Naive B cell (primary cell): Measurements from ENCODE around the gene CRYBB1. TPM values are rescaled to one million over a fixed set of nuclear protein-coding genes. Genes with fewer than 3 reads are reported as not detected.

ENCODE experiments used
- ATAC-seq, 2 donors: fragments of 150-1000 bp; cut with Tn5 transposase; 2 replicates each; pipeline ENCODE4 v1.10.0; 2021; ENCODE audit warnings: low read depth in 2 of 2, mild to moderate bottlenecking in 2 of 2, moderate library complexity in 2 of 2
- DNase-seq: peaks from one replicate; pipeline ENCODE4 v3.0.0; 2022
- H3K27ac Mint-ChIP-seq, 6 donors: one replicate each; pipeline ENCODE4 v1.8.0; 2020 to 2022; ENCODE audit warnings: mild to moderate bottlenecking in 6 of 6, mixed read lengths in 6 of 6, moderate library complexity in 5 of 6, inconsistent platforms in 2 of 6
- H3K27me3 Mint-ChIP-seq, 3 donors: one replicate each; pipeline ENCODE4 v1.8.0; 2021 to 2022; ENCODE audit warnings: mixed read lengths in 3 of 3, mild to moderate bottlenecking in 1 of 3
- H3K36me3 Mint-ChIP-seq, 2 donors: one replicate each; pipeline ENCODE4 v1.8.0; 2020 to 2022; ENCODE audit warnings: mixed read lengths in 2 of 2, inconsistent platforms in 1 of 2, mild to moderate bottlenecking in 1 of 2
- H3K4me1 Mint-ChIP-seq, 3 donors: one replicate each; pipeline ENCODE4 v1.8.0; 2020 to 2022; ENCODE audit warnings: mixed read lengths in 3 of 3, inconsistent platforms in 1 of 3, mild to moderate bottlenecking in 1 of 3, moderate library complexity in 1 of 3
- H3K4me3 Mint-ChIP-seq, 8 donors: one replicate each; pipeline ENCODE4 v1.8.0; 2020 to 2022; ENCODE audit warnings: mild to moderate bottlenecking in 8 of 8, mixed read lengths in 8 of 8, moderate library complexity in 8 of 8, inconsistent platforms in 2 of 8
- H3K9me3 Mint-ChIP-seq, 7 donors: one replicate each; pipeline ENCODE4 v1.8.0; 2020 to 2022; ENCODE audit warnings: mixed read lengths in 7 of 7, mild to moderate bottlenecking in 5 of 7, inconsistent platforms in 2 of 7, moderate library complexity in 1 of 7
- polyA plus RNA-seq, 6 donors: library from polyadenylated mRNA; unstranded; fragments of 300-500 nt; fragmentation: Illumina TruSeq; gene quantifications; one replicate each; pipeline ENCODE4 v1.2.3, GENCODE V29; 2021; ENCODE audit warnings: low read depth in 6 of 6

The CRYBB1 gene
- not detected for polyA plus RNA-seq

- ATAC-seq (peak; percentile 45 to 50), DNase-seq (no peak)
- Mint-ChIP-seq H3K9me3 (no peaks in the 10 kb centered on the region), H3K27me3 (peaks cover 0 to 21% (median 7%) of the 10 kb centered on the region in 3 donors), H3K4me3 (peak within 1 kb of the TSS in 2 of 8 donors; percentile 30 to 37), H3K4me1 (peaks cover 20 to 31% (median 28%) of the 10 kb centered on the region in 3 donors), H3K27ac (peak within 1 kb of the TSS in 5 of 6 donors; percentile 11 to 94 (median 89)), H3K36me3 (no peaks in the 10 kb centered on the region)
These were observed at the start of gene CRYBB1 for GRCh38 chr22:26617271-26618199. TSS of gene CRYBB1 (minus strand) at chr22:26618027. CDS start at chr22:26616319, 1,708 bp downstream.

- DNase-seq (no peak), ATAC-seq (no peak)
- H3K9me3 Mint-ChIP-seq, result no peaks in the 10 kb centered on the region
- H3K4me3 Mint-ChIP-seq, result peak overlapping the region in 1 of 8 donors; percentile 32
- H3K27ac Mint-ChIP-seq, result peak overlapping the region in 2 of 6 donors; percentile 72 to 74
- peaks cover 36 to 70% (median 58%) of the 10 kb centered on the region in 3 donors for H3K4me1 Mint-ChIP-seq
- H3K36me3 Mint-ChIP-seq, result no peaks in the 10 kb centered on the region
- peaks cover 0 to 5% (median 0%) of the 10 kb centered on the region in 3 donors for H3K27me3 Mint-ChIP-seq
These were observed 49.3 kb upstream of the CRYBB1 start for GRCh38 chr22:26667140-26667539.

- Mint-ChIP-seq H3K36me3 (no peaks in the 10 kb centered on the region), H3K4me1 (peaks cover 24 to 56% (median 46%) of the 10 kb centered on the region in 3 donors), H3K27ac (no peak overlapping the region), H3K9me3 (no peaks in the 10 kb centered on the region), H3K27me3 (peaks cover 0 to 14% (median 5%) of the 10 kb centered on the region in 3 donors), H3K4me3 (no peak overlapping the region)
- no peak for ATAC-seq
- no peak for DNase-seq
These were observed 48.0 kb upstream of the CRYBB1 start for GRCh38 chr22:26665813-26666231.

- no peak overlapping the region for H3K27ac Mint-ChIP-seq
- no peaks in the 10 kb centered on the region for H3K9me3 Mint-ChIP-seq
- peaks cover 26 to 42% (median 35%) of the 10 kb centered on the region in 3 donors for H3K4me1 Mint-ChIP-seq
- H3K27me3 Mint-ChIP-seq, result peaks cover 7 to 28% (median 15%) of the 10 kb centered on the region in 3 donors
- DNase-seq (no peak), ATAC-seq (no peak)
- H3K4me3 Mint-ChIP-seq, result no peak overlapping the region
- no peaks in the 10 kb centered on the region for H3K36me3 Mint-ChIP-seq
These were observed 45.6 kb upstream of the CRYBB1 start for GRCh38 chr22:26663374-26663923.

GRCh38 chr22:26662160-26662559, 44.3 kb upstream of the CRYBB1 start:
- H3K4me1 Mint-ChIP-seq, result peaks cover 32 to 40% (median 35%) of the 10 kb centered on the region in 3 donors
- no peaks in the 10 kb centered on the region for H3K36me3 Mint-ChIP-seq
- no peaks in the 10 kb centered on the region for H3K9me3 Mint-ChIP-seq
- DNase-seq (no peak), ATAC-seq (no peak)
- H3K27me3 Mint-ChIP-seq, result peaks cover 17 to 40% (median 28%) of the 10 kb centered on the region in 3 donors
- no peak overlapping the region for H3K4me3 Mint-ChIP-seq
- H3K27ac Mint-ChIP-seq, result no peak overlapping the region

GRCh38 chr22:26660961-26661578, 43.2 kb upstream of the CRYBB1 start:
- H3K4me1 Mint-ChIP-seq, result peaks cover 35 to 37% (median 36%) of the 10 kb centered on the region in 3 donors

GRCh38 chr22:26660356-26660755, 42.5 kb upstream of the CRYBB1 start:
- H3K27me3 Mint-ChIP-seq, result peaks cover 22 to 46% (median 34%) of the 10 kb centered on the region in 3 donors
- H3K36me3 Mint-ChIP-seq, result no peaks in the 10 kb centered on the region
- H3K4me1 Mint-ChIP-seq, result peaks cover 28 to 32% (median 32%) of the 10 kb centered on the region in 3 donors
- H3K4me3 Mint-ChIP-seq, result no peak overlapping the region
- H3K27ac Mint-ChIP-seq, result no peak overlapping the region
- DNase-seq (no peak), ATAC-seq (no peak)
- no peaks in the 10 kb centered on the region for H3K9me3 Mint-ChIP-seq

More at GRCh38 chr22:26660961-26661578, 43.2 kb upstream of the CRYBB1 start:
- no peak for DNase-seq
- H3K36me3 Mint-ChIP-seq, result no peaks in the 10 kb centered on the region
- H3K4me3 Mint-ChIP-seq, result peak overlapping the region in 1 of 8 donors; percentile 26
- ATAC-seq, result no peak
- peaks cover 22 to 46% (median 34%) of the 10 kb centered on the region in 3 donors for H3K27me3 Mint-ChIP-seq
- H3K27ac Mint-ChIP-seq, result no peak overlapping the region
- H3K9me3 Mint-ChIP-seq, result no peaks in the 10 kb centered on the region

GRCh38 chr22:26658671-26659478, 41.0 kb upstream of the CRYBB1 start:
- ATAC-seq (peak; percentile 47 to 54), DNase-seq (peak; percentile 23)
- H3K27me3 Mint-ChIP-seq, result peaks cover 27 to 53% (median 34%) of the 10 kb centered on the region in 3 donors

GRCh38 chr22:26658161-26658560, 40.3 kb upstream of the CRYBB1 start:
- ATAC-seq (peak in 1 of 2 donors; percentile 7), DNase-seq (no peak)
- H3K27me3 Mint-ChIP-seq, result peaks cover 28 to 53% (median 34%) of the 10 kb centered on the region in 3 donors
- no peaks in the 10 kb centered on the region for H3K9me3 Mint-ChIP-seq
- H3K4me1 Mint-ChIP-seq, result peaks cover 21 to 27% (median 25%) of the 10 kb centered on the region in 3 donors
- H3K27ac Mint-ChIP-seq, result peak overlapping the region in 2 of 6 donors; percentile 43 to 56
- H3K4me3 Mint-ChIP-seq, result peak overlapping the region; percentile 76 to 94 (median 82)
- H3K36me3 Mint-ChIP-seq, result no peaks in the 10 kb centered on the region

More at GRCh38 chr22:26658671-26659478, 41.0 kb upstream of the CRYBB1 start:
- Mint-ChIP-seq H3K4me3 (peak overlapping the region; percentile 76 to 94 (median 82)), H3K4me1 (peaks cover 21 to 27% (median 25%) of the 10 kb centered on the region in 3 donors), H3K27ac (peak overlapping the region in 3 of 6 donors; percentile 54 to 86 (median 82)), H3K36me3 (no peaks in the 10 kb centered on the region), H3K9me3 (no peaks in the 10 kb centered on the region)

GRCh38 chr22:26656891-26657851, 39.3 kb upstream of the CRYBB1 start, which contains the start of gene MIAT:
TSS of gene MIAT (plus strand) at chr22:26657588.
- H3K27me3 Mint-ChIP-seq, result peaks cover 28 to 48% (median 34%) of the 10 kb centered on the region in 3 donors
- peak; percentile 21 for DNase-seq
- no peaks in the 10 kb centered on the region for H3K9me3 Mint-ChIP-seq
- H3K27ac Mint-ChIP-seq, result peak within 1 kb of the TSS in 2 of 6 donors; percentile 43 to 84
- peak; percentile 85 to 90 for ATAC-seq
- H3K4me1 Mint-ChIP-seq, result peaks cover 21 to 27% (median 25%) of the 10 kb centered on the region in 3 donors
- no peaks in the 10 kb centered on the region for H3K36me3 Mint-ChIP-seq
- H3K4me3 Mint-ChIP-seq, result peak within 1 kb of the TSS; percentile 76 to 94 (median 84)

- peak in 1 of 2 donors; percentile 12 for ATAC-seq
- Mint-ChIP-seq H3K9me3 (no peaks in the 10 kb centered on the region), H3K27ac (no peak overlapping the region), H3K36me3 (peaks cover 0 to under 1% of the 10 kb centered on the region in 2 donors), H3K4me1 (peaks cover under 1 to 6% (median 5%) of the 10 kb centered on the region in 3 donors), H3K27me3 (peaks cover 23 to 33% (median 31%) of the 10 kb centered on the region in 3 donors), H3K4me3 (no peak overlapping the region)
- DNase-seq, result no peak
These were observed 34.0 kb upstream of the CRYBB1 start for GRCh38 chr22:26651815-26652214.
